ENCODE results near the gene ADPRM. TPM values are rescaled to one million over a fixed set of nuclear protein-coding genes. Genes with fewer than 3 reads are reported as not detected.

ADPRM gene
- total RNA-seq, 4 donors from 2014 or later: 2.8 to 16.2 (median 6.1) TPM

DNA sequence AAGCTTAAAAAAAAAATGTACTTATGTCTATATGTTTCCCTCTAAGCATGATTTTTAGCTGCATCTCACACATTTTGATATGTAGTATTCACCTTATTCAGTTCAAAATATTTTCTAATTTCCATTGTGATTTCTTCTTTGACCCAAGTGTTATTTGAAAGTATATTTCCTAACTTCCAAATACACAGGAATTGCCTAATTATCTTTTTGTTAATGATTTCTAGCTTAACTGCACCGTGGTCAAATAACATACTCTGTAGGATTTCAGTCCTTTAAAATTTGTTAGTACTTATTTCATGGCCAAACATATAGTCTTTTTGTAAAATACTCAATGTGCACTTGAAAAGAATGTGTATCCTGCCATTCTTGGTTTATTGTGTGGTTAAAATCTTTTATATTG lies 21.2 kb downstream of the ADPRM start:
- no peaks in the 10 kb centered on the region for H3K4me1 ChIP-seq

DNA sequence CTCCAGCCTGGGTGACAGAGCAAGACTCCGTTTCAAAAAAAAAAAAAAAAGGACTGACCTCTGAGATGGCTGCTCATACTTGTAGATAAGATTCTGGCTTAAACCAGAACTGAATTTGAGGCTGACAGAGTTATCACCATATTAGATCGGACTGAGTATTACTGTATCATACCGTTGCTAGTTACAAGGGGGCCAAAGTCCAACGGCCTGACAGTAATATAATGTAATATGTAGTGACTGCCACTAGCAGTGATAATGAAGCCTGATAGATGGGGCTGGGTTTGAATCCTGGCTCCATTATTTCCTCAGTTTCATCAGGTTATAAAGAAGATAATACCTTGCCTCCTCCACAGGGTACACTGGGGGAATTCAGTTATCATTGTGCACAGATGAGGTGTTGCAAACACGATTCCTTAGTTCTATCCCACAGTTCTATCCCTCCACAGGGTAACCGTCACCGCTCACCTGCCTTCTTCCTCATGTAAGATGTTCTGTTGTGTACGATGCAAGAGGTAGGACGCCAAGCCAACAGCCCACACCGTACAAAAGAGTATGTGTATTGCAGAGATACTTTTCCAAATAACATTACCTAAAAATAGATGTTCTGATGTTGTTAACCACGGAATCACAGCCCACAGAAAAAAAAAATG lies 27.3 kb downstream of the ADPRM start:
- Histone ChIP-seq H3K27ac (peak overlapping the region; percentile 55 to 75 (median 66)), H3K4me1 (peaks cover 0 to 14% (median 8%) of the 10 kb centered on the region in 4 donors), H3K9me3 (no peaks in the 10 kb centered on the region), H3K4me3 (no peak overlapping the region), H3K27me3 (no peaks in the 10 kb centered on the region), H3K36me3 (no peaks in the 10 kb centered on the region)
- WGBS, 2 donors (ENCODE audit: low coverage in 1 of 2): 47 to 71% methylated on average over 2 to 11 of the region's 11 CpGs
- peak in 2 of 3 donors; percentile 18 to 48 for TF ChIP-seq POLR2AphosphoS5 (IDR thresholded peaks at IDR 0.05)
- TF ChIP-seq, protein P1, sequence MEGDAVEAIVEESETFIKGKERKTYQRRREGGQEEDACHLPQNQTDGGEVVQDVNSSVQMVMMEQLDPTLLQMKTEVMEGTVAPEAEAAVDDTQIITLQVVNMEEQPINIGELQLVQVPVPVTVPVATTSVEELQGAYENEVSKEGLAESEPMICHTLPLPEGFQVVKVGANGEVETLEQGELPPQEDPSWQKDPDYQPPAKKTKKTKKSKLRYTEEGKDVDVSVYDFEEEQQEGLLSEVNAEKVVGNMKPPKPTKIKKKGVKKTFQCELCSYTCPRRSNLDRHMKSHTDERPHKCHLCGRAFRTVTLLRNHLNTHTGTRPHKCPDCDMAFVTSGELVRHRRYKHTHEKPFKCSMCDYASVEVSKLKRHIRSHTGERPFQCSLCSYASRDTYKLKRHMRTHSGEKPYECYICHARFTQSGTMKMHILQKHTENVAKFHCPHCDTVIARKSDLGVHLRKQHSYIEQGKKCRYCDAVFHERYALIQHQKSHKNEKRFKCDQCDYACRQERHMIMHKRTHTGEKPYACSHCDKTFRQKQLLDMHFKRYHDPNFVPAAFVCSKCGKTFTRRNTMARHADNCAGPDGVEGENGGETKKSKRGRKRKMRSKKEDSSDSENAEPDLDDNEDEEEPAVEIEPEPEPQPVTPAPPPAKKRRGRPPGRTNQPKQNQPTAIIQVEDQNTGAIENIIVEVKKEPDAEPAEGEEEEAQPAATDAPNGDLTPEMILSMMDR (IDR thresholded peaks at IDR 0.05): peak in 2 of 5 experiments; percentile 3 to 46
- TF ChIP-seq EP300 (IDR thresholded peaks at IDR 0.05; ENCODE audit: low read depth): no peak
- in situ Hi-C loops (cut with MboI; ENCODE audit: low pct_ligation_motif_present in 1 of 4, low pct_unique_long_range_greater_than_20kb in 1 of 4, low sequenced_read_pairs in 3 of 4) (loop anchor here in 1 of 4 donors (25.0 kb wide), 1 partner anchor 888 kb away; no protein-coding TSS in a partner anchor), intact Hi-C loops (cut with DNase I; ENCODE audit: low total_unique reads) (no loop called here)
- DNase-seq: peak; percentile 83

More for the DNA sequence above, 21.2 kb downstream of the ADPRM start:
- intact Hi-C loops (cut with DNase I; ENCODE audit: low total_unique reads) (no loop called here), in situ Hi-C loops (cut with MboI; ENCODE audit: low pct_ligation_motif_present in 1 of 4, low pct_unique_long_range_greater_than_20kb in 1 of 4, low sequenced_read_pairs in 3 of 4) (loop anchor here in 1 of 4 donors (10.0 kb wide), 1 partner anchor 56 kb away; no protein-coding TSS in a partner anchor)
- Histone ChIP-seq H3K27me3 (no peaks in the 10 kb centered on the region), H3K4me3 (no peak overlapping the region), H3K27ac (no peak overlapping the region), H3K9me3 (no peaks in the 10 kb centered on the region), H3K36me3 (peaks cover 0 to 10% (median 0%) of the 10 kb centered on the region in 4 donors)
- 19 to 53% methylated on average over 1 of the region's 1 CpG for WGBS, 2 donors (ENCODE audit: low coverage in 1 of 2)
- DNase-seq: no peak
- TF ChIP-seq EP300 (IDR thresholded peaks at IDR 0.05; ENCODE audit: low read depth): no peak
- TF ChIP-seq, protein P1 (IDR thresholded peaks at IDR 0.05): no peak
- TF ChIP-seq POLR2AphosphoS5 (IDR thresholded peaks at IDR 0.05): no peak
- TF ChIP-seq POLR2A (IDR thresholded peaks at IDR 0.05): no peak

DNA sequence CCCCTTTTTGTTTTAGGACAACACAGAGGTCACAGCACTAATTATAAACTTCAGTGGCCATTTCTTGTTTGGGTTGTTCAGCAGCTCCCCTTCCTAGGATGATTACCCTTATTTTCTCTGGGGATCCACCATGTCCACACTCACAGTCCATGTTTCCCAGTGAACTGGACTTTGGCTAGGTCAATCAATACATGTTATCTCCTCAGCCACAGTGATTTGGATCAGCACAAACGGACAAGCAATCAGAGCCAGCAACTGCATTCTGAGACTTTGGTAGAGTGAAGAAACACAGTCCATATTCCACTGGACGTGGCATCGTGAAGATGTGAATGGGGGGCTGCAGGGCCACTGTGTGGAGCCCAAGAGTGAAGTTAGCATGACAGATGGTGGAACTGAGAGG lies 27.9 kb downstream of the ADPRM start:
- in situ Hi-C loops (cut with MboI; ENCODE audit: low pct_ligation_motif_present in 1 of 4, low pct_unique_long_range_greater_than_20kb in 1 of 4, low sequenced_read_pairs in 3 of 4): loop anchor here in 1 of 4 donors (25.0 kb wide), 1 partner anchor 887 kb away; no protein-coding TSS in a partner anchor
- Histone ChIP-seq H3K27me3 (no peaks in the 10 kb centered on the region), H3K4me3 (no peak overlapping the region), H3K4me1 (peaks cover 0 to 15% (median 8%) of the 10 kb centered on the region in 4 donors), H3K27ac (peak overlapping the region; percentile 55 to 75 (median 66)), H3K36me3 (no peaks in the 10 kb centered on the region), H3K9me3 (no peaks in the 10 kb centered on the region)
- no peak for DNase-seq
- no peak for TF ChIP-seq POLR2A (IDR thresholded peaks at IDR 0.05)
- TF ChIP-seq, protein P1 (IDR thresholded peaks at IDR 0.05): no peak
- no peak for TF ChIP-seq EP300 (IDR thresholded peaks at IDR 0.05; ENCODE audit: low read depth)
- no peak for TF ChIP-seq POLR2AphosphoS5 (IDR thresholded peaks at IDR 0.05)
- intact Hi-C loops (cut with DNase I; ENCODE audit: low total_unique reads): no loop called here
- 79% methylated on average over 3 of the region's 3 CpGs; no CpG with 5 or more reads in 1 of the 2 donors for WGBS, 2 donors (ENCODE audit: low coverage in 1 of 2)

DNA sequence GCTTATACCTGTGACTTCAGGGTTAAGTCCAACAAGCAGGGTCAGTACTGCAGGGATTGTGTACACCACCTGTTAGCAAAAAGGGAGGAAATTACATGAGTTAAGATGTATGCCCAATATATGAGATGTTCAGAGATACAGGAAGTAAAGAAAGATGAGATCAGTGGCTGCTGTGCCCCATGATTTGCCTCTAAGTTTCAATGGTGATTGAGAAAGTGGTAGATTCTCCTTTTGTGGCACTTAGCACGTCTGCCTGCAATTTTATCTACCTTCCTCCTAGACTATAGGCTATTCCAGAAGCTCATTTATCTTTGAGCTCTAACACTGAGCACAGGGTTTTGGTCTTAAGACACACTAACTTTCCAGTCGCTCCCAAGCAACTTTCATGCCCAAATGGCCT lies 28.8 kb downstream of the ADPRM start:
- TF ChIP-seq POLR2AphosphoS5 (IDR thresholded peaks at IDR 0.05): no peak
- no peak for TF ChIP-seq EP300 (IDR thresholded peaks at IDR 0.05; ENCODE audit: low read depth)
- TF ChIP-seq POLR2A (IDR thresholded peaks at IDR 0.05): no peak
- TF ChIP-seq, protein P1 (IDR thresholded peaks at IDR 0.05): no peak
- Histone ChIP-seq H3K4me3 (no peak overlapping the region), H3K9me3 (no peaks in the 10 kb centered on the region), H3K27ac (peak overlapping the region in 1 of 4 donors; percentile 71), H3K4me1 (peaks cover 0 to 25% (median 14%) of the 10 kb centered on the region in 4 donors), H3K36me3 (no peaks in the 10 kb centered on the region), H3K27me3 (no peaks in the 10 kb centered on the region)
- in situ Hi-C loops (cut with MboI; ENCODE audit: low pct_ligation_motif_present in 1 of 4, low pct_unique_long_range_greater_than_20kb in 1 of 4, low sequenced_read_pairs in 3 of 4): loop anchor here in 1 of 4 donors (25.0 kb wide), 1 partner anchor 886 kb away; no protein-coding TSS in a partner anchor
- intact Hi-C loops (cut with DNase I; ENCODE audit: low total_unique reads): no loop called here
- no peak for DNase-seq
- WGBS, 2 donors (ENCODE audit: low coverage in 1 of 2): 75 to 100% methylated on average over 1 to 2 of the region's 2 CpGs

Measured in transverse colon (tissue), 4 donors.